HCT116 (cell line): ENCODE measurements around the gene ZMAT3. TPM values are rescaled to one million over a fixed set of nuclear protein-coding genes. Genes with fewer than 3 reads are reported as not detected.

Experiments
- ATAC-seq: fragments of 200-7000 bp; cut with Tn5 transposase; 2 replicates; pipeline ENCODE4 v1.9.1; 2020; ENCODE audit warnings: mild to moderate bottlenecking, moderate library complexity
- BruUV-seq: library from RNA; stranded (reverse); fragments of 400-500 nt; replicated peaks from 2 replicates; lab custom pipeline; 2021; lab: Mats Ljungman, UMichigan
- CTCF ChIA-PET: fragments of 300-600 bp; sonication (Branson Sonifier 250); formaldehyde crosslinking; loops from one replicate; lab custom pipeline; 2021; ENCODE audit warnings: antibody characterized with exemption; lab: Charles Lee
- POLR2A ChIA-PET: fragments of 300-600, 350-600 bp; sonication (Branson Sonifier 250); formaldehyde crosslinking; loops from one replicate; lab custom pipeline; 2021; ENCODE audit warnings: antibody characterized with exemption; lab: Charles Lee
- RAD21 ChIA-PET, 2 experiments: fragments of 300-600 bp; sonication (Branson Sonifier 250); formaldehyde crosslinking; loops; one replicate each; lab custom pipeline; 2023; ENCODE audit warnings: low total read pairs in 2 of 2; ENCODE audit not compliant: uncharacterized antibody in 2 of 2, unreplicated experiment in 2 of 2, low non-redundant PET in 1 of 2; lab: Charles Lee
- DNase-seq: peaks from one replicate; pipeline ENCODE4 v3.0.0-alpha.2; 2010; ENCODE audit warnings: low read depth, low spot score
- H2AFZ ChIP-seq: fragments of 200-600 bp; shearing (Covaris generic), sonication (generic); 2 replicates; pipeline ENCODE4 v1.6.1; 2017; ENCODE audit warnings: low read depth, mixed run types, mixed read lengths, antibody characterized with exemption, low read length; ENCODE audit not compliant: poor library complexity, severe bottlenecking
- H3K27ac ChIP-seq: 2 replicates; pipeline ENCODE4 v1.5.1; 2012; ENCODE audit warnings: low read depth, low read length
- H3K27me3 ChIP-seq: fragments of 200-600 bp; sonication (generic); 2 replicates; pipeline ENCODE4 v1.6.1; 2016; ENCODE audit warnings: mixed run types, low read length, mixed read lengths; ENCODE audit not compliant: insufficient read depth
- H3K36me3 ChIP-seq, 2 experiments: fragments of 200-500 bp in 1 of 2; fragments of 200-600 bp in 1 of 2; sonication (Bioruptor generic) in 1 of 2; sonication (generic) in 1 of 2; 2 replicates each; pipeline versions ENCODE4 v1.5.1 to v1.6.1; 2014 to 2016; ENCODE audit warnings: low read length in 2 of 2, inconsistent platforms in 1 of 2, mixed read lengths in 1 of 2, mixed run types in 1 of 2; ENCODE audit not compliant: insufficient read depth in 2 of 2, control insufficient read depth in 1 of 2
- H3K4me1 ChIP-seq, 2 experiments: fragments of 200-600 bp in 1 of 2; sonication (generic) in 1 of 2; 2 replicates each; pipeline versions ENCODE4 v1.5.1 to v1.6.1; 2012 to 2017; ENCODE audit warnings: low read length in 2 of 2, inconsistent platforms in 1 of 2, mild to moderate bottlenecking in 1 of 2, mixed read lengths in 1 of 2, mixed run types in 1 of 2, moderate library complexity in 1 of 2; ENCODE audit not compliant: insufficient read depth in 2 of 2, control insufficient read depth in 1 of 2
- H3K4me2 ChIP-seq: fragments of 200-600 bp; sonication (generic); 2 replicates; pipeline ENCODE4 v1.6.1; 2017; ENCODE audit warnings: mixed run types, low read length, mixed read lengths
- H3K4me3 ChIP-seq, 2 experiments: fragments of 200-600 bp in 1 of 2; sonication (generic) in 1 of 2; replicated peaks in 1 of 2; 2 replicates each; pipeline ENCODE4 v1.5.1; 2011 to 2016; ENCODE audit warnings: low read length in 2 of 2, control low read depth in 1 of 2, low read depth in 1 of 2, mild to moderate bottlenecking in 1 of 2, mixed read lengths in 1 of 2, mixed run types in 1 of 2
- H3K79me2 ChIP-seq: fragments of 200-600 bp; sonication (generic); 2 replicates; pipeline ENCODE4 v1.6.1; 2017; ENCODE audit warnings: mild to moderate bottlenecking, mixed run types, low read length, moderate library complexity, mixed read lengths; ENCODE audit not compliant: insufficient read depth
- H3K9ac ChIP-seq: fragments of 200-600 bp; sonication (generic); 2 replicates; pipeline ENCODE4 v1.6.1; 2016; ENCODE audit warnings: low read length, mixed read lengths
- H3K9me2 ChIP-seq: fragments of 200-600 bp; sonication (generic), shearing (Covaris generic); 2 replicates; pipeline ENCODE4 v1.6.1; 2017; ENCODE audit warnings: mixed run types, mild to moderate bottlenecking, moderate library complexity; ENCODE audit not compliant: insufficient read depth
- H3K9me3 ChIP-seq, 2 experiments: fragments of 200-500 bp in 1 of 2; fragments of 200-600 bp in 1 of 2; sonication (Bioruptor generic) in 1 of 2; sonication (generic) in 1 of 2; 2 replicates each; pipeline ENCODE4 v1.6.1; 2014 to 2017; ENCODE audit warnings: low read length in 2 of 2, mixed read lengths in 2 of 2, inconsistent platforms in 1 of 2, low read depth in 1 of 2, mild to moderate bottlenecking in 1 of 2, mixed run types in 1 of 2, moderate library complexity in 1 of 2; ENCODE audit not compliant: control insufficient read depth in 1 of 2, insufficient read depth in 1 of 2
- H4K20me1 ChIP-seq: fragments of 200-600 bp; sonication (generic), shearing (Covaris generic); 2 replicates; pipeline ENCODE4 v1.6.1; 2017; ENCODE audit warnings: mixed run types, mild to moderate bottlenecking, moderate library complexity; ENCODE audit not compliant: insufficient read depth
- CBX3 ChIP-seq: IDR thresholded peaks from 2 replicates; pipeline ENCODE4 v1.6.1; 2012; ENCODE audit warnings: low read depth
- CEBPB ChIP-seq: IDR thresholded peaks from 2 replicates; pipeline ENCODE4 v1.6.1; 2012; ENCODE audit warnings: low read depth
- EGR1 ChIP-seq: IDR thresholded peaks from 2 replicates; pipeline ENCODE4 v1.6.1; 2012; ENCODE audit warnings: low read depth
- ELF1 ChIP-seq: IDR thresholded peaks from 2 replicates; pipeline ENCODE4 v1.6.1; 2012; ENCODE audit warnings: low read depth, borderline replicate concordance
- EZH2 ChIP-seq: fragments of 200-600 bp; sonication (generic); IDR thresholded peaks from 2 replicates; pipeline ENCODE4 v1.6.1; 2017; ENCODE audit warnings: antibody characterized with exemption, mixed run types
- EZH2phosphoT487 ChIP-seq: fragments of 200-600 bp; IDR thresholded peaks from 2 replicates; pipeline ENCODE4 v1.6.1; 2018; ENCODE audit warnings: antibody characterized with exemption, borderline replicate concordance
- POLR2A ChIP-seq: IDR thresholded peaks from 2 replicates; pipeline ENCODE4 v1.7.0; 2011; ENCODE audit warnings: borderline replicate concordance; ENCODE audit not compliant: insufficient read depth, insufficient read length; ENCODE audit errors: extremely low read depth
- POLR2AphosphoS5 ChIP-seq: IDR thresholded peaks from 2 replicates; pipeline ENCODE4 v1.6.1; 2011; ENCODE audit warnings: mild to moderate bottlenecking, low read depth, low read length, moderate library complexity
- RAD21 ChIP-seq: IDR thresholded peaks from 2 replicates; pipeline ENCODE4 v1.6.1; 2012; ENCODE audit warnings: low read depth, mild to moderate bottlenecking
- SIN3A ChIP-seq: IDR thresholded peaks from 2 replicates; pipeline ENCODE4 v1.6.1; 2012; ENCODE audit warnings: low read depth
- SP1 ChIP-seq: IDR thresholded peaks from 2 replicates; pipeline ENCODE4 v1.6.1; 2012; ENCODE audit warnings: low read depth
- TCF7L2 ChIP-seq: IDR thresholded peaks from 2 replicates; pipeline ENCODE4 v1.7.0; 2011; ENCODE audit warnings: borderline replicate concordance, inconsistent platforms; ENCODE audit not compliant: insufficient read depth, insufficient read length; ENCODE audit errors: extremely low read depth
- YY1 ChIP-seq: IDR thresholded peaks from 2 replicates; pipeline ENCODE4 v1.6.1; 2011; ENCODE audit warnings: low read length, low read depth, moderate library complexity, mild to moderate bottlenecking; ENCODE audit not compliant: insufficient replicate concordance; ENCODE audit errors: extremely low read depth
- ZFX ChIP-seq: fragments of 450-650 bp; IDR thresholded peaks from 2 replicates; pipeline ENCODE4 v1.6.1; 2017
- ZNF274 ChIP-seq: fragments of 200-500 bp; sonication (Bioruptor generic); IDR thresholded peaks from 2 replicates; pipeline ENCODE4 v1.6.1; 2014; ENCODE audit warnings: mild to moderate bottlenecking, low read depth, low read length, inconsistent platforms
- intact Hi-C: fragments of 100-400 bp; cut with micrococcal nuclease; formaldehyde crosslinking; loops from 2 replicates; pipeline ENCODE4 v1.10.0; 2022
- total RNA-seq: library from RNA; stranded (reverse); gene quantifications from one replicate; pipeline ENCODE4 v1.2.1, GENCODE V29; 2021; ENCODE audit not compliant: unreplicated experiment
- TF ChIP-seq, protein P1 (sequence below): IDR thresholded peaks from 2 replicates; pipeline ENCODE4 v1.6.1; 2012; ENCODE audit warnings: low read depth
- TF ChIP-seq, protein P2 (sequence below): IDR thresholded peaks from 2 replicates; pipeline ENCODE4 v1.6.1; 2012

The ZMAT3 gene
- total RNA-seq, 1 experiment from 2014 or later, result 12.1 TPM

DNA sequence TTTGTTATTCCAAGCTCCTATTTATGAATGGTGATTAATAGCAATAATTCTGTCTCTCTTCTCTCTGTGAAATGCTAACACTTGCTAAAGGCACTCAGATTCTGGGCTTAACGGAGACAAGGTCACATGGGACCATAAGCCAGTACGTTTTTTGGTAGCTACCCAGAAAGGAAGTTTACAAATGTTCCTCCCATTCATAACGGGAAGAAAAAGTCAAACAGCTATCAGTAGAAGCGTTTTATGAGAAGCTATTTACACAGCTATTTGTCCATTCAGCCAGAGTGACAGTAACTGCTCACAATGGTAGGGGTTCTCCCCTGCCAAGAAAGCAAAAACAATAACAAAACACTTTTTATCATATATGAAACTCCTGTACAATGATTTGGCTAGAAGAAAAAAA lies 51.5 kb downstream of the ZMAT3 start:
- no peak overlapping the region for H2AFZ ChIP-seq
- ChIA-PET CTCF (interaction anchor here (1.0 to 2.0 kb wide), 2 partner anchors 296 to 302 kb away, joined by 4 to 7 read pairs; no protein-coding TSS in a partner anchor), POLR2A (no interaction called here), RAD21 (no interaction called here)
- BruUV-seq, result no TSS peak
- H4K20me1 ChIP-seq, result no peaks in the 10 kb centered on the region; the same call in 1 of the 2 replicates
- peaks cover 0 to 2% of the 10 kb centered on the region in 2 experiments; a peak in 1 of 4 replicates for H3K4me1 ChIP-seq
- no peak for ATAC-seq
- no peaks in the 10 kb centered on the region for H3K9me2 ChIP-seq
- H3K79me2 ChIP-seq, result no peaks in the 10 kb centered on the region
- no peak overlapping the region for H3K4me3 ChIP-seq
- H3K4me2 ChIP-seq, result no peak overlapping the region
- TF ChIP-seq CBX3 (no peak), SP1 (no peak), SIN3A (no peak), YY1 (no peak), EGR1 (no peak), RAD21 (no peak), ZFX (no peak), POLR2A (no peak), CEBPB (no peak), ELF1 (no peak), EZH2 (no peak), EZH2phosphoT487 (no peak), TCF7L2 (no peak), POLR2AphosphoS5 (no peak), ZNF274 (no peak)
- TF ChIP-seq, protein P1, sequence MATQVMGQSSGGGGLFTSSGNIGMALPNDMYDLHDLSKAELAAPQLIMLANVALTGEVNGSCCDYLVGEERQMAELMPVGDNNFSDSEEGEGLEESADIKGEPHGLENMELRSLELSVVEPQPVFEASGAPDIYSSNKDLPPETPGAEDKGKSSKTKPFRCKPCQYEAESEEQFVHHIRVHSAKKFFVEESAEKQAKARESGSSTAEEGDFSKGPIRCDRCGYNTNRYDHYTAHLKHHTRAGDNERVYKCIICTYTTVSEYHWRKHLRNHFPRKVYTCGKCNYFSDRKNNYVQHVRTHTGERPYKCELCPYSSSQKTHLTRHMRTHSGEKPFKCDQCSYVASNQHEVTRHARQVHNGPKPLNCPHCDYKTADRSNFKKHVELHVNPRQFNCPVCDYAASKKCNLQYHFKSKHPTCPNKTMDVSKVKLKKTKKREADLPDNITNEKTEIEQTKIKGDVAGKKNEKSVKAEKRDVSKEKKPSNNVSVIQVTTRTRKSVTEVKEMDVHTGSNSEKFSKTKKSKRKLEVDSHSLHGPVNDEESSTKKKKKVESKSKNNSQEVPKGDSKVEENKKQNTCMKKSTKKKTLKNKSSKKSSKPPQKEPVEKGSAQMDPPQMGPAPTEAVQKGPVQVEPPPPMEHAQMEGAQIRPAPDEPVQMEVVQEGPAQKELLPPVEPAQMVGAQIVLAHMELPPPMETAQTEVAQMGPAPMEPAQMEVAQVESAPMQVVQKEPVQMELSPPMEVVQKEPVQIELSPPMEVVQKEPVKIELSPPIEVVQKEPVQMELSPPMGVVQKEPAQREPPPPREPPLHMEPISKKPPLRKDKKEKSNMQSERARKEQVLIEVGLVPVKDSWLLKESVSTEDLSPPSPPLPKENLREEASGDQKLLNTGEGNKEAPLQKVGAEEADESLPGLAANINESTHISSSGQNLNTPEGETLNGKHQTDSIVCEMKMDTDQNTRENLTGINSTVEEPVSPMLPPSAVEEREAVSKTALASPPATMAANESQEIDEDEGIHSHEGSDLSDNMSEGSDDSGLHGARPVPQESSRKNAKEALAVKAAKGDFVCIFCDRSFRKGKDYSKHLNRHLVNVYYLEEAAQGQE, result no peak
- TF ChIP-seq, protein P2, sequence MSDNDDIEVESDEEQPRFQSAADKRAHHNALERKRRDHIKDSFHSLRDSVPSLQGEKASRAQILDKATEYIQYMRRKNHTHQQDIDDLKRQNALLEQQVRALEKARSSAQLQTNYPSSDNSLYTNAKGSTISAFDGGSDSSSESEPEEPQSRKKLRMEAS, result no peak
- no peaks in the 10 kb centered on the region for H3K36me3 ChIP-seq
- DNase-seq, result no peak
- no peak overlapping the region for H3K27ac ChIP-seq
- intact Hi-C loops, result no loop called here
- no peaks in the 10 kb centered on the region for H3K9me3 ChIP-seq
- no peaks in the 10 kb centered on the region for H3K27me3 ChIP-seq
- H3K9ac ChIP-seq, result no peak overlapping the region
